ENCODE measurements around the gene LACRT. TPM values are rescaled to one million over a fixed set of nuclear protein-coding genes. Genes with fewer than 3 reads are reported as not detected.

Gene LACRT
- total RNA-seq, 1 donor from 2014 or later, result not detected

DNA sequence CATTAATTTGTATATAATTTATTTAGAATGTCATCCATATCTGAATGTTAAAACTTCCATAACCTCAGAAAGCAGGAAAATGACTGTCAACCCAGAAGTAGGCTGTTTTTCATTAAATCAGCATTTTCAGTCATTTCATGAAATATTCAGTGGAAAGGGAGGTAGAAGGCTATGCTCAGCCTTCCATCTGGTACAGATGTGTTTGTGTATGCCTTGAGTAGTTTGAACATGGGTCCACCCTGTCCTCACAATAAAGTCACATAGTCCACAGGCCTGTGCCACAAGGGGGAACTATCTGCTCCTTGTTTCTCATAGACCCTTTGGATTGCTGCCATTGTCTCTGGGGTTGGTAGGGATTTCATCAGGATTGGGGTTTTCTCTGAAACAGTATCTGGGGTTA, 9.1 kb downstream of the LACRT start:
- TF ChIP-seq CTCF (conservative IDR thresholded peaks at IDR 0.05), result no peak
- no peak for DNase-seq (ENCODE audit: low read depth, low spot score)
- Mint-ChIP-seq H3K4me3 (no peak overlapping the region), H3K27me3 (ENCODE audit: low read depth) (peaks cover 52% of the 10 kb centered on the region), H3K36me3 (ENCODE audit: low read depth) (peaks cover 3% of the 10 kb centered on the region), H3K27ac (ENCODE audit: unreplicated experiment) (no peak overlapping the region), H3K9me3 (peaks cover 16% of the 10 kb centered on the region), H3K4me1 (no peaks in the 10 kb centered on the region)

DNA sequence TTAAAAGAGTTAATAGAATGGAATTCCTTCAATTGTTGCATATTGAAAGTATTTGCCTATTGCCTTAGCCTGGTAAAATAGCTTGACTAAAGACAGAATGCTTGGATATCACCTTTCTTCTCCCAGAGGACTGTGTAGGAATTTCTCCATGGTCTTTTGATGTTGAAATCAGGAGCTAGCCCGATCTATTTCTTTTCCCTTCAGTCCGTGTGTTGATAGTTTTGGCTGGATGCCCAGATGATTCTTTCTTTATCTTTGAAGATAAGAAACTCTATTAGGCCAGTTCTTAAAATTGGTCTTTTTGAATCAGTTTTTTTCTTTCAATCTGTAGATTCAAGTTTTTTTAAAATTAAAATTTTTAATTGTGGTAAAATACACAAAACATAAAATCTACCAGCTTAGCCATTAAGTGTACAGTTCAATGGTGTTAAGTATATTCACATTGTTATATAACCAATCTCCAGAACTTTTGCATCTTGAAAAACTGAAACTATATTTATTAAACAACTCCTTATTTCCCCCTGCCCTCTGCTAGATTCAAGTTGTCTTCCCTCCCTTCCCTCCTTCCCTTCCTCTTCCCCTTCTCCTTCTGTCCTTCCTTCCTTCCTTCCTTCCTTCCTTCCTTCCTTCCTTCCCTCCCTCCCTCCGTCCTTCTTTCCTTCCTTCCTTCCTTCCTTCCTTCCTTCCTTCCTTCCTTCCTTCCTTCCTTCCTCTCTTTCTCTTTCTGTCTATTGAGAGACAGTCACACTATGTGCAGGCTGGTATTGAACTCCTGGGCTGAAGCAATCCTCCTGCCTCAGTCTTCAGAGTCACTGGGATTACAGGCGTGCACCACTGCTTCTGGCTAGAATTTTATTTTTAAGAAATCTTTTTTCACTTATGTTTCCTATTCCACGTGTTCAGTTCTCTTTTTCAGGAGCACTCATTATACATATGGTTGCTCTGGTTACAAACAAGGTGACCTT, 10.1 kb downstream of the LACRT start:
- H3K27ac Mint-ChIP-seq (ENCODE audit: unreplicated experiment), result no peak overlapping the region
- no peak overlapping the region for H3K4me3 Mint-ChIP-seq
- peaks cover 3% of the 10 kb centered on the region for H3K36me3 Mint-ChIP-seq (ENCODE audit: low read depth)

DNA sequence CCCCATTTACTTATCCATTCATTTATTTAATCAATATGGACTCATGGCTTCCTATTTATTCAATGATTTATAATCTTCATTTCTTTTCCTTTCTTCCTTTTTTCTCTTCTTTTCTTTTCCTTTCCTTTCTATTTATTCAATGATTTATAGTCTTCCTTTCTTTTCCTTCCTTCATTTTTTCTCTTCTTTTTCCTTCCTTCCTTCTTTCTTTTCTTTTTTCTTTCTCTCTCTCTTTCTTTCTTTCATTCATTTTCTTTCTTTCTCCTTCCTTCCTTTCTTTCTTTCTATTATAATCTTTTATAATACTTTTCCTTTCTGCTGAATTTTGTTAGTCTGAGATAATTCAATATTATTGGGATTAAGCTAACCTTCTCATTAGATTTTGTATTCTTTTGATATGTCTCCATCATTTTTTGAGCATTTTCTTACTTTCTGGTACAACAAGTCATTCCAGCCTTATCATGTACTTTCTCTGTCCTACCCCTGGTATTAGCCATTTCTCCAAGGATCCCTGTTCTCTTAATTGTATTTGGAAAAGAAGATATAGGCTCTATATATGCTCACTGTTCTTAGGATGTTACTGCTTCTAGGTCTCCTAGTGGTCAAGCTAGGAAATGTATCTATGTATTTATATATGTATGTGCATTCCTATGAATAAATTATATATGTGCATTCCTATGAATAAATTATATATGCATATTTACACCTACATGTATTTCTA, 12.1 kb downstream of the LACRT start:
- H3K36me3 Mint-ChIP-seq (ENCODE audit: low read depth), result peaks cover 3% of the 10 kb centered on the region
- H3K27me3 Mint-ChIP-seq (ENCODE audit: low read depth), result peaks cover 71% of the 10 kb centered on the region
- no peak for DNase-seq (ENCODE audit: low read depth, low spot score)
- H3K9me3 Mint-ChIP-seq, result peaks cover 8% of the 10 kb centered on the region
- no peak overlapping the region for H3K27ac Mint-ChIP-seq (ENCODE audit: unreplicated experiment)
- no peak overlapping the region for H3K4me3 Mint-ChIP-seq
- peak; percentile 61 for TF ChIP-seq CTCF (conservative IDR thresholded peaks at IDR 0.05)
- no peaks in the 10 kb centered on the region for H3K4me1 Mint-ChIP-seq

More for the DNA sequence above, 10.1 kb downstream of the LACRT start:
- Mint-ChIP-seq H3K27me3 (ENCODE audit: low read depth) (peaks cover 53% of the 10 kb centered on the region), H3K4me1 (no peaks in the 10 kb centered on the region), H3K9me3 (peaks cover 16% of the 10 kb centered on the region)
- no peak for TF ChIP-seq CTCF (conservative IDR thresholded peaks at IDR 0.05)
- no peak for DNase-seq (ENCODE audit: low read depth, low spot score)

- Mint-ChIP-seq H3K36me3 (ENCODE audit: low read depth) (no peaks in the 10 kb centered on the region), H3K9me3 (no peaks in the 10 kb centered on the region), H3K27ac (ENCODE audit: unreplicated experiment) (no peak overlapping the region), H3K4me3 (no peak overlapping the region), H3K27me3 (ENCODE audit: low read depth) (peaks cover 68% of the 10 kb centered on the region), H3K4me1 (no peaks in the 10 kb centered on the region)
- no peak for DNase-seq (ENCODE audit: low read depth, low spot score)
- TF ChIP-seq CTCF (conservative IDR thresholded peaks at IDR 0.05), result no peak
These were observed 17.6 kb downstream of the LACRT start for GRCh38 chr12:54616933-54617680.

DNA sequence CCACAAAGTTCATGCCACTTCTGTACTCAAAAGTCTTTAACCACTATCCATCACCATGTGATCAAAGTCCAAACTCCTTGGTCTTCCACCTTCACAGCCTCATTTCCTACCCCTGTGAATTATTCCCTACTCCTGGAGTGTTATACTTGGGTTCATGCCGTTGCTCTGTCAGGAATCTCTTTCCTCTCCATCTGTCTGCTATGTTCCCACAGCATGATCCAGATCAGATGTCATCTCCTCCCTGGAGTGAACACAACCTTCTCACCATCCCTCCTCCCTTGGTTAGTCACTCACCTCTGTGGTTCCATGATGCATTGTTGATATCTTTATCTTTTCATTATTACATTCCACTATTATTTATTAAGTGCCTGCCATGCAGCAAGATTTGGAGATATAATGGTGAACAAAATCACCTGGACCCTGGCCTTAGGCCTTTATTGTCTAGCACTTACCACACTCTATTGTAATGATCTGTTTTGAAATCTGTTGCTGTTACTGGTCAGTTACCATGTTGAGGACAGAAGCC, 22.4 kb downstream of the LACRT start:
- Mint-ChIP-seq H3K27me3 (ENCODE audit: low read depth) (peaks cover 54% of the 10 kb centered on the region), H3K9me3 (no peaks in the 10 kb centered on the region), H3K4me3 (no peak overlapping the region), H3K36me3 (ENCODE audit: low read depth) (no peaks in the 10 kb centered on the region), H3K27ac (ENCODE audit: unreplicated experiment) (no peak overlapping the region), H3K4me1 (no peaks in the 10 kb centered on the region)
- no peak for TF ChIP-seq CTCF (conservative IDR thresholded peaks at IDR 0.05)
- DNase-seq (ENCODE audit: low read depth, low spot score), result no peak

All from neural crest cell (in vitro differentiated cells).